ENCODE measurements around the gene FAIM.
"Not testable (repeated sequence)": the region's sequence is repeated elsewhere in the genome, so short reads cannot be mapped to it uniquely, and the experiment has no call there.

FAIM gene, protein sequence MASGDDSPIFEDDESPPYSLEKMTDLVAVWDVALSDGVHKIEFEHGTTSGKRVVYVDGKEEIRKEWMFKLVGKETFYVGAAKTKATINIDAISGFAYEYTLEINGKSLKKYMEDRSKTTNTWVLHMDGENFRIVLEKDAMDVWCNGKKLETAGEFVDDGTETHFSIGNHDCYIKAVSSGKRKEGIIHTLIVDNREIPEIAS

DNA sequence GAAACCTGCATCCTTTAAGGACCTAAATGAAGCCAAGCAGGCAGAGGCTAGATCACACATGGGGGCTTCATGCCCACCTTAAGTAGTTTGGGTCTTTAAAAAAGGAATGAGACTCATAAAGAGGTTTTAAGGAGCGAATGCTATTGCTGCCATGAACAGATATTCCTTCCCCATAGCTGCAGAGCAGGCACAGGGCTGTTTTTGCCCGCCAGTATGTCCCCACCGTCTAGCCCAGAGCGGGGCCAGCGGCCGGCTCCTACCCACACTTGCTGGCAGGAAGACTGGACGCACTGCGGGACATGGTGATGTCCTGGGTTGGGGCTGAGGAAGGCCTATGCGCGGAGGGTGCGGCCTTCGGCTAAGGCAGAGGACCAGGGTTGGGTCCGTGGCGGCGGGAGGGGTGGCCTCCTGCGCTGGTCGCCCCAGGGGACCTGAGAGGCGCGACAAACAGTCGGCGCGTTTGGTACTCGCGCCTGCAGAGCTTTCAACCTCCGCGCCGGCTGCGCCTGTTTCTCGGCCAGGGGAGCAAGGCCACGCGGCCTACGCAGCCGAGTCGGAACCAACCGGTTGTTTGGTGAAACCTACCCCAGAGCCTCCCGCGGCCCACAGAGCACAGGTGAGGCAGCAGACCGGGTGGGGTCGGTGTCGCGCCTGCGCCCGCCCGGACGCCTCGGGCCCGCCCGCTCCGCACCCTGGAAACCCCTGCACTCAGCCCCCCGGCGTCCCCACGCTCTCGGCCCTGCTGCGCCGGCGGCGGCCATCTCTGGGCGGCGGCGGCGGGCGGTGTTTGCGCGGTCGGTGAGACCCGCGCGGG lies at the start of gene FAIM:
Gene FAIM, plus strand, starts transcription at position 450 of the 814 bp plus-strand sequence. CDS start 10,956 bp downstream, outside the sequence.
- DNase-seq, result peak; percentile 66

DNA sequence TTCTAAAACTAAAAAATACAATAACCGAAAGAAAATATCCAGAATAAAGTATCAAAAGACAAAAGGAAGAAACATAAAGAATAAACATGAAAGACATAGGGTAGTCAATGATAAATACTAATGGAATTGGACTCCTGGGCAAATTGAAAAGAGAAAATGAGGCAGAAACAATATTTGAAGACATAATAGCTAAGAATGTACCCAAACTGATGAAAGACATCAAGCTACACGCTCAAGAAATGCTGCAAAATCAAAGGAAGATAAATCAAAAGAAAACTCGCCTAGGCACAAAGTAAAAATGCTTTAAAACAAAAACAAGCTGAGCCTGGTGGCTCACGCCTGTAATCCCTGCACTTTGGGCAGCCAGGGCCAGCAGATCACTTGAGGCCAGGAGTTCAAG lies 49.4 kb upstream of the FAIM start:
- DNase-seq, result no peak

DNA sequence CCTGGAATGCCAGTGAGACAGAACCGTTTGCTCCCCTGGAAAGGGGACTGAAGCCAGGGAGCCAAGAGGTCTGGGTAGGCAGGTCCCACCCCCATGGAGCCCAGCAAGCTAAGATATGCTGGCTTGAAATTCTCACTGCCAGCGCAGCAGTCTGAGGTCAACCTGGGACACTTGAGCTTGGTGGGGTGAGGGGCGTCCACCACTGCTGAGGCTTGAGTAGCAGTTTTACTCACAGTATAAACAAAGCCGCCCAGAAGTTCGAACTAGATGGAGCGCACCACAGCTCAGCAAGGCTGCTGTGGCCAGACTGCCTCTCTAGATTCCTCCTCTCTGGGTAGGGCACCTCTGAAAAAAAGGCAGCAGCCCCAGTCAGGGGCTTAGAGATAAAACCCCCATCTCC lies 48.1 kb upstream of the FAIM start:
- no peak for DNase-seq

DNA sequence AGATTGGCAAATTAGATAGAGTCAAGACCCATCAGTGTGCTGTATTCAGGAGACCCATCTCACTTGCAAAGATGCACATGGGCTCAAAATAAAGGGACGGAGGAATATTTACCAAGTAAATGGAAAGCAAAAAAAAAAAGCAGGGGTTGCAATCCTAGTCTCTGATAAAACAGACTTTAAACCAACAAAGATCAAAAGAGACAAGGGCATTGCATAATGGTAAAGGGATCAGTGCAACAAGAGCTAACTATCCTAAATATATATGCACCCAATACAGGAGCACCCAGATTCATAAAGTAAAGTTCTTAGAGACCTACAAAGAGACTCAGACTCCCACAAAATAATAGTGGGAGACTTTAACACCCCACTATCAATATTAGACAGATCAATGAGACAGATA lies 45.7 kb upstream of the FAIM start:
- not testable (repeated sequence) for DNase-seq

DNA sequence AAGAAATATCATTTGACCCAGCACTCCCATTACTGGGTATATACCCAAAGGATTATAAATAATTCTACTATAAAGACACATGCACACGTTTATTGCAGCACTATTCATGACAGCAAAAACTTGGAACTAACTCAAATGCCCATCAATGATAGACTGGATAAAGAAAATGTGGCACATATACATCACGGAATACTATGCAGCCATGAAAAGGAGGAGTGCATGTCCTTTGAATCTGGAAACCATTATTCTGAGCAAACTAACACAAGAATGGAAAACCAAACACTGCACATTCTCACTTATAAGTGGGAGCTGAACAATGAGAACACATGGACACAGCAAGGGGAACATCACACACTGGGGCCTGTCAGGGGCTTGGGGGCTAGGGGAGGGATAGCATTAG lies 42.3 kb upstream of the FAIM start:
- DNase-seq, result not testable (repeated sequence)

DNA sequence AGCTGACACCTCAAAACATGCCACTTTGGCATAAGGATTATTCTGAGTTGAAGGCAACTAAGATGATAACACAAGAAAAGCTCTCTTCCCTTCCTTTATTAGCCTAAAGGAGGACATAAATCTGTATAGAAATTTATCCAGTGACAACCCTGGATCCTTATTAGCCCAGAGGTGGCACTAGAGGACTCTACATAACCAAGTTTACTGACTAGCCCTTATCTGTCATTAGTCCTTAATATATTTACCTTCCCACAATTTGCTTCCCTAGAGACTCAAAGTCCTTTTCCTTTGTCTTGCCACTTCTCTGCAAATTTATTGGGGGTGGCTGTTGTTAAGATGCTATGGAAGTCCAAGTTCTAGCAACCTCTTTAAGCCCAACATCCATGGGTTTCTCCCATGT lies 41.2 kb upstream of the FAIM start:
- DNase-seq, result no peak

DNA sequence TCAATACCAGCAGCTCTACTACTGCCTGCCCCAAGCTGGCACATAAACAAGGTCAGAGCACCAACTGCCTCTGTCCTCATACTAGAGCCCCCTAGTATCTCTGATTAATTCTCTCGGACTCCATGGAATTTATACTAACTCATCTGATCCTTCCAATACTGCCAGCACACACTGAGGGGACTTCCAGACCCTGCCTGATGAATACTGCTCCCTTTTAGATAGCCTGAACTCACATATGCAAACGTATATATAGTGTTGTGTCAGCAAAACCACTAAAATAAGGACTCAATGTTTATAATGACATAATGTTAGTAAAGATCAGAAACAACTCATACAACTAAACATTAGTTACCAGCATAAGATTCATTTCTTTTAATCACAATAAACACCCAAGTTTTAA lies 39.5 kb upstream of the FAIM start:
- no peak for DNase-seq

DNA sequence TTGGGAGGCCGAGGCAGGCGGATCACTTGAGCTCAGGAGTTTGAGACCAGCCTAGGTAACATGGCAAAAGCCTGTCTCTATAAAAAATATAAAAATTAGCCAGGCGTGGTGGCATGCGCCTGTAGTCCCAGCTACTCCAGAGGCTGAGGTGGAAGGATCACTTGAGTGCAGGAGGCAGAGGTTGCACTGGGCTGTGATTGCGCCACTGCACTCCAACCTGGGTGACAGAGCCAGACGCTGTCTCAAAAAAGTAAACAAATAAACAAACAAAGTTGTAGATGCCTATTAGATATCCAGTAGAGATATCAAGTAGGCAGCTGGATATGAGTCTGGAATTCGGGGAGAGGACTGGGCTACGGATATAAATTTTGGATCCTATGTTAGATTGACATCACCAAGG lies 38.9 kb upstream of the FAIM start:
- not testable (repeated sequence) for DNase-seq

DNA sequence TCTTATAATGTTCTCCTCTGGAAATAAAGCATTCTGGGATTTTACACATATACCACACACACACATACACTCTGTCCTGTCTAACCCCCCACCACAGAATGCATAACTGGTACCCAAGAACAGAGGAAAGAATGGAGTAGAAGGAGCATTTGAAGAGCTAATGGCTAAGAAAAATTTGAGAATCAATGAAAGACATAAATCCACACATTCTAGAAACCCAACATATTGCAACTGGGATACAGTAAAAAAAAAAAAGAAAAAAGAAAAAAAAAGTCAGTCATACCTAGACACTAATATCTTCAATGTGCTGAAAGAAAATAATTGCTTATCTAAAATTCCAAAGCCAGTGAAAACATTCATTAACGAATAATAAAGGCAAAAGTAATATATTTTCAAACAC lies 35.4 kb upstream of the FAIM start:
- no peak for DNase-seq

DNA sequence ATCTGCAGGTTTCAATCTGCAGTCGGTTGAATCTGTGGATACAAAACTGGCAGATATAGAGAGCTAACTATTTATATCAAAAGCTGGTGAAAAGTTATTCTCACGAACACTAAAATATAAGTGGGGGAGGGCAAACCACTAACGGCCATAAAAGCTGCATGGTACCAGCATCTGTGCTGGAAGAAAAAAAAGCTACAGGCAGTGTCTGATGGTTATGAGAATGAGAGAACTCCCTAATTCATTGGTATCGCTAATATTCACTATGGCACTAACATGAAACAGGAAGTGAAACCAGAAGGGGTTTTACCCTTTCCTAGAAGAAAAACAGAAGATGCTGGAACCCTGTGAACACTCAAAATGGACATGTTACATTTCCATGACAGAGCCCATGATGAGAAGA lies 30.4 kb upstream of the FAIM start:
- no peak for DNase-seq

DNA sequence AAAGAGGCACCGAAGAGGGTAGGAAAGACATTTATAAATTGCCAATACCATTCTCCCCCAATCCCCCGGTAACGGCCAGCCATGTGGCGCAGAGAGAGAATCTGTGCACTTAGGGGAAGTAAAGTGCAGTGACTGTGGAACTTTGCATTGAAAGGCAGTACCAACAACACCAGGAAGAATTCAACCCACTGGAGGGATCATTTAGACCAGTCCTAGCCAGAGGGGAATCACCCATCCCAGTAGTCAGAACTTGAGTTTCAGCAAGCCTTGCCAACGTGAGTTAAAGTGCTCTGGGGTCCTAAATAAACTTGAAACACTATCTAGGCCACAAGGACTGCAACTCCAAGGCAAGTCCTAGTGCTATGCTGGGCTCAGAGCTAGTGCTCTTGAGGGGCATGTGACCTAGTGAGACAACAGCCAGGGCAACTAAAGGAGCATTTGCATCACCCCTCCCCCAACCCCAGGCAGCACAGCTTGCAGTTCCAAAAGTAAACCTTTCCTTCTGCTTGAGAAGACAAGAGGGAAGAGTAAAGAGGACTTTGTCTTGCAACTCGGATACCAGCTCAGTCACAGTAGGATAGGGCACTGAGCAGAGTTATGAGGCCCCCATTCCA lies 29.5 kb upstream of the FAIM start:
- DNase-seq, result no peak

DNA sequence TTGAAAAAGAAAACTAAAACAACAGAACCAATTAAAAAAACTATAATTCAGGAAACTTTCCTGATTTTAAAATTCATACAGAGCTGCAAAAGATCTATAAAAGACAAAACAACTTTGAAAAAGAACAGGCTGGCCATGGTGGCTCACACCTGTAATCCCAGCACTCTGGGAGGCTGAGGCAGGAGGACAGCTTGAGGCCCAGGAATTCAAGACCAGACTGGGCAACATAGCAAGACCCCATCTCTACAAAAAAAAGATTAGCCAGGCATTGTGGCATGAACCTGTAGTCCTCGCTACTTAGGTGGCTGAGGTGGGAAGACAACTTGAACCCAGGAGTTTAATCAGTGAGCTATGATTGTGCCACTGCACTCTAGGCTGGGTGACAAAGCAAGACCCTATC lies 21.2 kb upstream of the FAIM start:
- no peak for DNase-seq

DNA sequence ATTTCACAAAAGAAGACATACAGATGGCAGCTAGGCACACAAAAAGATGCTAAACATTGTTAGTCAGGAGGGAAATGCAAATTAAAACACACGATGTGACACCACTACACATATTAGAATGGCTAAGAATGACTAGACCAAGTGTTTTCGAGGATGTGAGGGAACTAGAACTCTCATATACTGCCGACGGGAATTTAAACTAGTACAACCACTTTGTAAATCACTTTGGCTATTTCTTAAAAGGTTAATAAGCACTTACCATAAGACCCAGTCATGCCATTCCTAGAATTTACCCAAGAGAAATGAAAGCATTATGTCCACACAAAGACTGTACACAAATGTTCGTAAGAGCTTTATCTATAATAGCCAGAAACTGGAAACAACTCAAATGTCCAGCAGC lies 20.1 kb upstream of the FAIM start:
- DNase-seq, result no peak

DNA sequence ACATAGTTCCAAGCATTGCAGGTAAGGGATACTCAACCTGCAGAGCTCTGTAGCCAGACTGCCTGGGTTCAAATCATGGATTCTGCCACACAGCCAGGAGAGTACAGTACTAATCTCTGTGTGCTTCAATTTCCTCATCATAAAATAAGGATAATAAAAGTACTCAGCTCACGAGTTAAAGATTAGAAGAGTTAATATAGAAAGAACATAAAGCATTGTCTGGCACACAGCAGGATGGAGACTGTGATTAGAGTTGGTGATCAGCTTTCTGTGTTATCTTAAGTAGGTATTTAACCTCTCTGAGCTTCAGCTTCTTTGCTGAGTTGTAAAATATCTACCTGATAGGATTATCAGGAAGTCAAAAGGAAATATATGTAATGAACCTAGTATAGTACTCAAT lies 17.2 kb upstream of the FAIM start:
- no peak for DNase-seq

DNA sequence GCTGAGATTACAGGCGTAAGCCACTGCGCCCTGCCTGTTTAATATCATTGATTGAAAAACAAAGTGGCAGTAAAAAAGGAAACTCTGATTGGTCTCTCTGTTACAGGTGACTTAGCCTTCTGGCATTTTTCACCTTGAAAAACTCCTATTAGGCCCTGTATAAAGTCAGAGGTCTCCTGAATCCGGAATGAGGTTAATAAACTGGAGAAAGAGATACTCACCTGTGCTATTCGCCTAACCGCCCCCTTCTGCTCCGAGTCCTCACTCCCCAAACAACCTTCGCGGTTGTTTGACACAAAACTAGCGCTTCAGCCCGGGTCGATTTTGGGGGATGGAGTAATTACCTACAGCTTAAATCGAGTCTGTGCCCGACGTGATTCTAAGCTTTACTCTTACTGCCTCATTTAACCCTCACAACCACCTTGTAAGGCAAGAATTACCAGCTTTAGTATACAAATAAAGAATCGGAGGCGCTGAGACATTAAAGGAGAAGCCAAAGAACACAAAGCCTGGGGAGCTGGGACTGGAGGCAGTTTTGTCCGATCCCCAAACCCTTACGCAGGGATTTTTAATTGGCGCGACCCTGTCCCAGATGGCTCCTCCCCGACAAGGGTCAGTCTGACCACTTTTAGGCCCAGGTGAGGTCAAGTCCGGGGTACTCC lies 15.0 kb upstream of the FAIM start:
- DNase-seq, result no peak

DNA sequence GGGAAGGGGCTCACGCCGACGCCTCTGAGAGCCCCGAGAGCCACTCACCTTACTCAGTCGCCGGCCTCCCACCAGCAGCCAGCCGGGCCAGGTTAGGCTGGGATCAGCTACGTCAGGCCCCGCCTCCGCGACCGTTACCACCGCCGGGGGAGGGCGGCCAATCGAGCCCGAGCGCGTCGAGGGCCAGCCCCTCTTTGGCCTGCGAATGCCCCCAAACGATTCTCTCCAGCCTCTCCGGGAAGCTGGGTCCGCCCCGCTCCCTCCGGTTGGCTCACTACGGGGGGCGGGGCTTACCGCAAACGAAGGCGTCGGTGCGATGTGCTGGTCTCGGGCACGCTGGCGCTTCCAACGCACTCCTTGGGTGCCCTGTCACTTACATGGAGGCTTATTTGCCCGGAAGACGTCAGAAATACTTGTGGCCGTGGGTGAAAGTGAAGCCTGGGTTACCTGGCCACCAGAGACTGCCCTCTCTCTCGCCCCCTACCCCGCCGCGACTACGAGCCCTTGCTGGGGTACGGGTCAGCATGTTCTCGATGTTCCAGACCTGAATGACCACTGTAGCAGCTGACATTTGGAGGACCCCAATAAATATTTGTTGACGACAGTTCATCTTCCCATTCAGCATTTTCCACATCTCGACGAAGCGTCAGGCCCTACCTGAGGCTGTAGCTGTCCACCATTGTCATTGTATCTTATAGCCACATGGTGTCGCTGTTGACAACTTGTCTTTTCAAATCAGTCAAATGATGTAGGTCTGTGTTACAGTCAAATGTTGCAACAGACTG lies 14.2 kb upstream of the FAIM start, which contains the start of gene CEP70:
Gene CEP70, minus strand, starts transcription at position 111 of the 785 bp plus-strand sequence. CDS start 21,333 bp downstream, outside the sequence.
- DNase-seq, result peak; percentile 91

DNA sequence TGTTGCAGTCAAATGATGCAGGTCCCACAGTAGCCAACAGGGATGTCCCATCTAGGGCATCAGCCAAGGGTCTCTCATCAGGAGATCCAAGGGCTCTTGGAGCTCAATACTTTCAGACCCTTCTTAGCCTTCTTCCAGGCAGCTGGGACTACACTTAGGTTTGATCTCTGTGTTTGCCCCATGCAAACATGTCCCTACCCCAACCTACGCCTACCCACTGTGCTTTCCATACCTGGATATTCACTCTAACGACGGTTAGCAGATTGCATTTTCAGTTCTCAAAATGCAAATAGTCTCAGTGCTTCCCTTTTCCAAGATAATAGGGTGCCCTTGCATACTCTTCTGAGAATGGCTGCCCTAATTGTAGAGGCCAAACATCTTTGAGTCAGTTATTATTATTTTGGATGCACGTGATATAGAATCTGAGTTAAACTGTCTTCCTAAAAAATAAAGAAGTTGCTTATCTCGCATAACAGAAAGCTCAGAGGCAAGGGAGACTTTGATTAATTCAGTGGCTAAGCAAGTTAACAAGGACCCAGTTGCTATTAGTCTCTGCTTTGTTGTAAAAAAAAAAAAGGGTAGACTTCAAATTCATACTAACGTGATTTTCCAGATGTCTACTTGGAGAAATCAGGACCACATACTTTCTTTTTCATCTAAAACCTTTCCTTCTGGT lies 13.5 kb upstream of the FAIM start:
- no peak for DNase-seq

DNA sequence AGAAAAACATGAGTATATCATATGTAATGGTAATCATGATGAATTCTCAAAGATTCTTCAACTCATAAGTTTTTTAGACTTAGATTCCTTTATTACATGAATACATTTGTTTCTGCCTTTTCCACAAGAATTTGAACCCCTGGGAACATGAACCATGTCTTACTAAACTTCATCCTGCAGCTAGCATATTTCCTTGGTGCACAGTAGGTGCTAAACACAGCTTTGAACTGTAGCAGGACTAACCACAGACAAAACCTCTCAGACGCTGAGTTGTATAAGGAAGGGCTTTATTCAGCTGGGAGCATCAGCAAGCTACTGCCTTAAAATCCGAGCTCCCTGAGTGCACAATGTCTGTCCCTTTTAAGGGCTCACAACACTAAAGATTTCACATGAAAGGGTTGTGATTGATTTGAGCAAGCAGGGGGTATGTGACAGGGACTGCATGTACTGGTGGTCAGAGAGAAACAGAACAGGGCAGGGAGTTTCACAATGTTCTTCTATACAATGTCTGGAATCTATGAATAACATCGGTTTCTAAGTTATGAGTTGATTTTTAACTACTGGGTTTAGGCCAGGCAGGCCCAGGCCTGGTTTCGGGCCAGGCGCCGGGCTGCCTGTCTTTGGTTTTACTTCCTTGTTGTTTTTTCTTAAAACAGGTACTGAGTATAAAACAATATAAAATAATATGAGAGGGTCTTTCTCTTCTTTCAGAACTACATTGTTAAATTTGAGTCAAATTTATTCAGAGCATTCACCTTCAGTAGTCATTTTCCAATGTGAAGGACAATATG lies 11.2 kb upstream of the FAIM start:
- DNase-seq, result not testable (repeated sequence)

DNA sequence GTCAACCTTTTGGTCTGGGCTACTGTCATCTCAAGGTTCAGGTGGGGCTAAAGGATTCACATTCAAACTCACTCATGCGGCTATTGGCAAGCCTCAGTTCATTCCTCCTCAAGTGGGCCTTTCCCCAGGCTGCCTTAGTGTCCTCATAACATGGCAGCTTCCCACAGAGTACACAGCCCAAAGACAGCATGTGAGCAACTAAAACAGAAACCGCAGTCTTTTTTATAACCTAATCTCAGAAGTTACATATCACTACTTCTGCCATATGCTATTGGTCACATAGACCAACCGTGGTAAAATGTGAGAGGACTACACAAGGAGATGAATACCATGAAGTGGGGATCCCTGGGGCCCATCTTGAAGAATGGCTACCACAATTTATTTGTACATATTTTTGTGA lies 10.0 kb upstream of the FAIM start:
- no peak for DNase-seq

DNA sequence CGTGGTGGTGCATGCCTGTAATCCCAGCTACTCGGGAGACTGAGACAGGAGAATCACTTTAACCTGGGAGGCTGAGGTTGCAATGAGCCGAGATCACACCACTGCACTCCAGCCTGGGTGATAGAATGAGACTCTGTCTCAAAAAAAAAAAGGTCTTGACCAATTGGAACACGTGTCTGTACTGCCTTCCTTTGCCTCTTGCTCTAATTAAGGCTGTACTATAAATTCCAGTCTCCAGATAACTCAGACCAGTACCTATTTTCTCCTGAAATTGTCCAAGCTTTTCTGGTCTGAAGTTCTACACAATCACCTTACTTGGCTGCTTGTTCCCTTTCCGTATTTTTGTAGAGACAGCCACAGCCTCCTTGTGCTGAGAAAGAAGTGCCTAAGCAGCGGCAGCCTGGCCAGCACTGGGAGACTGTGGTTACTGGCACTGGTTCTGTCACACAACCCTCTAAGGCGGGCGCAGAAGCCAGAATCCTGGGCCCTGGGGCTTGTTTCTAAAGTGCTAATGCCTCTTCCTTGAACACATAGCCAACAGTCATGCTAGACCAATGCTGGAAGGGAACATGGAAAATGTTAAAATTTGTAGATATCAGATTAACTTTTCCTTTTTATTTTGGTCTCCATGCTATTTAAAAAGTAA lies 8.3 kb upstream of the FAIM start:
- no peak for DNase-seq

DNA sequence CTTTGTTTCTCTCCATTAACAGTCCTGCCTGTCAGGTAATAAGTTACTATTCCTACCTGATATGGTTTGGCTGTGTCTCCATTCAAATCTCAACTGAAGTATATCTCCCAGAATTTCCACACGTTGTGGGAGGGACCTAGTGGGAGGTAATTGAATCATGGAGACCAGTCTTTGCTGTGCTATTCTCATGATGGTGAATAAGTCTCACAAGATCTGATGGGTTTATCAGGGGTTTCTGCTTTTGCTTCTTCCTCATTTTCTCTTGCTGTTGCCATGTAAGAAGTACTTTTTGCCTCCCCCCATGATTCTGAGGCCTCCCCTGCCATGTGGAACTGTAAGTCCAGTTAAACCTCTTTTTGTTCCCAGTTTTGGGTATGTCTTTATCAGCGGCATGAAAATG lies 6.9 kb upstream of the FAIM start:
- not testable (repeated sequence) for DNase-seq
